Thymus (tissue), 11 donors: ENCODE measurements around the gene AMZ2. TPM values are rescaled to one million over a fixed set of nuclear protein-coding genes. Genes with fewer than 3 reads are reported as not detected.
"Not testable (repeated sequence)": the region's sequence is repeated elsewhere in the genome, so short reads cannot be mapped to it uniquely, and the experiment has no call there.

ENCODE experiments used
- DNase-seq, 9 donors: peaks; one replicate each; pipeline ENCODE4 v3.0.0-alpha.2; 2013; ENCODE audit warnings: low spot score in 9 of 9, low read depth in 6 of 9, missing footprints in 1 of 9
- H3K27ac ChIP-seq, 2 donors: one replicate each; pipeline ENCODE4 v1.5.1; 2013; ENCODE audit warnings: control low read depth in 1 of 2, low read depth in 1 of 2, low read length in 1 of 2, mild to moderate bottlenecking in 1 of 2, moderate library complexity in 1 of 2
- H3K27me3 ChIP-seq, 2 donors: one replicate each; pipeline ENCODE4 v1.5.1; 2013; ENCODE audit warnings: low read length in 1 of 2; ENCODE audit not compliant: control insufficient read depth in 2 of 2, insufficient read depth in 1 of 2
- H3K36me3 ChIP-seq, 2 donors: one replicate each; pipeline ENCODE4 v1.5.1; 2013; ENCODE audit warnings: low read length in 1 of 2, mild to moderate bottlenecking in 1 of 2, moderate library complexity in 1 of 2; ENCODE audit not compliant: control insufficient read depth in 2 of 2, insufficient read depth in 2 of 2
- H3K4me1 ChIP-seq, 2 donors: one replicate each; pipeline ENCODE4 v1.5.1; 2013; ENCODE audit warnings: low read length in 2 of 2; ENCODE audit not compliant: control insufficient read depth in 2 of 2, insufficient read depth in 2 of 2
- H3K4me3 ChIP-seq, 2 donors: one replicate each; pipeline ENCODE4 v1.5.1; 2013; ENCODE audit warnings: low read length in 2 of 2, control low read depth in 1 of 2, mild to moderate bottlenecking in 1 of 2
- H3K9me3 ChIP-seq, 2 donors: one replicate each; pipeline ENCODE4 v1.5.1; 2013; ENCODE audit warnings: low read length in 1 of 2, mild to moderate bottlenecking in 1 of 2; ENCODE audit not compliant: control insufficient read depth in 2 of 2, insufficient read depth in 1 of 2
- WGBS: extraction: QIAGEN DNeasy Blood & Tissue Kit; methylation state at CpG from one replicate; pipeline ENCODE4 v1.1.7; 2013; 5-methylcytosine and 5-hydroxymethylcytosine counted together
- polyA plus RNA-seq: library from polyadenylated mRNA; stranded (reverse); fragments of 200-250 nt; gene quantifications from one replicate; pipeline ENCODE4 v1.2.3, GENCODE V29; 2013
- total RNA-seq: library from RNA; stranded (reverse); fragments of 120-200 nt; gene quantifications from one replicate; pipeline ENCODE4 v1.2.4, GENCODE V29; 2013
- donor health status: healthy.

The AMZ2 gene
- total and polyA plus RNA-seq, 2 donors: 64.5 to 112 TPM

DNA sequence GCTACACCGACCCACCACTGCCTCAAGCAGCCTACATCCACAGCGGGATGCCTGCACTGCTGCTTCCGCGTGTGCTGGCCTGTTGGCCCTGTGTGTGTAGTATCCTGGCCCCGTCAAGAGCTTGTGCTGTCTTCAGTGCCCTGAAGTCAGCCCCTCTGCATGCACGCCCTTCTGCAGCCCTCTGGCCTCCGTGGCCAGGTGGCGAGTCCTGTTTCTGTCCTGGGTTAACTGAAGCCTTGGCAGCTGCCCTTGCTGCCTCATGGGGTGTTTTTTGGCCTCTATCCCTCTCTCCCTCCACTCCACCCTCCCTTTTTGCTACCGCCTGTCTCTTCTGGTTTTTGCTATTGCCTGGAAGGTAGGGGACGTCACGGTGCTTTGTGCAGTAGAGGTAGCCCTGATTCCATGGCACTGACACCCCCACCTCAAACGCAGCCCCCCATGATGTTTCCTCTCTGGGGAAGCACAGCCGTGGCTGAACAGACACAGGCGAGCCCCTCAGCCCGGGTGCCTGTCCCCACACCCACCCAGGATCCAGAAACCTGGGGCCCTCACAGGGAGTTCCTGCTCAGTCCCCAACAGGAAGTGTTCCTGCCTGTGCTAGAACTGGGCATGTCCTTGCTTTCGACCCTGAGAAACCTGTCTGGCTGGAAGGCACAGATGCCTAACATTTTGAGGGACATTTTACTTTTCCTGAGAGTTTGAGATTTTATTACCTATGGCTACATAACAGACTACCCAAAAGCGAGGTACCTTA lies 18.8 kb upstream of the AMZ2 start:
- Histone ChIP-seq H3K27me3 (no peaks in the 10 kb centered on the region), H3K4me1 (peaks cover 0 to 5% of the 10 kb centered on the region in 2 donors), H3K9me3 (no peaks in the 10 kb centered on the region), H3K36me3 (peaks cover 0 to 3% of the 10 kb centered on the region in 2 donors), H3K4me3 (no peak overlapping the region), H3K27ac (no peak overlapping the region)
- WGBS: 89% methylated on average over 17 of the region's 17 CpGs
- no peak for DNase-seq

DNA sequence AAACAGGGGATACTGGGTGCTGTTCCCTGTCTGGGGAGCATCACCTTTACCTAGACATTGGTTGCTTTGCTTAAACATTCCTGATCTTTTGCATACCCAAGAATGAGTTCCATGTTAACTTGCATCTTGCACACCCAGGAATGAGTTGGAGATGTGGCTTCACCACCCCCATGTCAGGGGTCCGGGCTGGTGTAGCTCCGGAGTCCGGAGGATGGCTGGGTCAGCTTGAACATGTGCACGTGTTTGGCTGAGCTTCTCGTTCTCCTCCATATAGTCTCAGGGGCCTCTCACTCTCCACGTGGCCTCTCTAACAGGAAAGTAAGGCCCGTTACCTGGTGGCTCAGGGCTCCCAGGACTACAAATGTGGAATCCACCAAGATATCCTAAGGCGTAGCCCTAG lies 18.2 kb upstream of the AMZ2 start:
- DNase-seq: no peak
- peaks cover 0 to 5% of the 10 kb centered on the region in 2 donors for H3K4me1 ChIP-seq
- WGBS: 97% methylated on average over 8 of the region's 8 CpGs
- no peaks in the 10 kb centered on the region for H3K9me3 ChIP-seq
- H3K27me3 ChIP-seq: no peaks in the 10 kb centered on the region
- no peak overlapping the region for H3K4me3 ChIP-seq
- H3K36me3 ChIP-seq: peaks cover 0 to 3% of the 10 kb centered on the region in 2 donors
- no peak overlapping the region for H3K27ac ChIP-seq

DNA sequence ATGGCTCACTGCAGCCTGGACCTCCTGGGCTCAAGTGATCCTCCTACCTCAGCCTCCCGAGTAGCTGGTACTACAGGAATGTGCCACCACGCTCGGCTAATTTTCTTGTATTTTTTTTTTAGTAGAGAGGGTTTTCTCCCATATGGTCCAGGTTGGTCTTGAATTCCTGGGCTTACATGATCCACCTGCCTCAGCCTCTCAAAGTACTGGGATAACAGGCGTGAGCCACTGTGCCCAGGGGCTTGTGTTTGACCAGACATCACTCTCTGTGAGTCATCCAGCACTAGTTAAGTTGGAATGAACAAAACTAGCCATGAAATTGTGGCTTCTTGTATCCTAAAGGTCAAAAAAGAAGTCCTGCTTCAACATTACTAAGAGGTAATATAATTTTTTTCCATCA lies 16.7 kb upstream of the AMZ2 start:
- H3K4me3 ChIP-seq, H3K9me3 ChIP-seq, H3K27me3 ChIP-seq, H3K4me1 ChIP-seq, DNase-seq, H3K36me3 ChIP-seq, H3K27ac ChIP-seq: not testable (repeated sequence)
- WGBS: over 99% methylated on average over 4 of the region's 4 CpGs

DNA sequence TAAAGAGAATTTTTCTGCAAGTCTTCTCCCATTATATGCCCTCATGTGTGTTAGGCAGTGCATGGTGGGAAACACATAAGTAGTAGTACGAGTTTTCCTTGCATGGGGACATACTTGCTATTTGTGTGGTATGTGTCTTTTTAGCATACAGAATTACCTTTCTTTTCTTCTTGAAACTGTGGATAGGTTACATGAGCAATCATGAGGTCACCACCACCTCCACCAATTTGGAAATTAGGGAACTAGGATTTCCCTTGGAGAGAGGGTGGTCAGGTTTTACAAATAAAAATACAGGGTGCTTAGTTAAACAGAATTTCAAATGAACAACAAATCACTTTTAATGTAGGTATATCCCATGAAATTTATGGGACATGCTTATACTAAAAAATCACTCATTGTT lies 16.3 kb upstream of the AMZ2 start:
- no peak for DNase-seq
- no CpG with 5 or more reads among the region's 1 CpG for WGBS
- H3K9me3 ChIP-seq: no peaks in the 10 kb centered on the region
- H3K36me3 ChIP-seq: peaks cover 0 to 3% of the 10 kb centered on the region in 2 donors
- peaks cover 0 to 7% of the 10 kb centered on the region in 2 donors for H3K4me1 ChIP-seq
- H3K27me3 ChIP-seq: no peaks in the 10 kb centered on the region
- H3K27ac ChIP-seq: no peak overlapping the region
- H3K4me3 ChIP-seq: no peak overlapping the region

DNA sequence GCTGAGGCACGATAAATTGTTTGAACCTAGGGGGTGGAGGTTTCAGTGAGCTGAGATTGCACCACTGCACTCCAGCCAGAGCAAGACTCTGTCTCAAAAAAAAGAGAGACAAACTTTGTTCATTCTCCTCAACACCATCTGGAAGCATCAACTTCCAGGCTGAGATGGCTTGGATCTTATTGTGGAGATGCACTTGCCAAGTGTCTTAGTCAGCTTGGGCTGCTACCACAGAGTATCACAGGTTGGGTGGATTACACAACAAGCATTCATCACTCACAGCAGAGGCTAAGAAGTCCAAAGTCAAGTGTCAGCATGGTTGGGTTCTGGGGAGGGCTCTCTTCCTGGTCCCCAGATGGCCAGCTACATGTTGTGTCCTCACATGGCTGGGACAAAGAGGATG lies 15.1 kb upstream of the AMZ2 start:
- not testable (repeated sequence) for H3K27ac ChIP-seq
- WGBS: 98% methylated on average over 1 of the region's 1 CpG

DNA sequence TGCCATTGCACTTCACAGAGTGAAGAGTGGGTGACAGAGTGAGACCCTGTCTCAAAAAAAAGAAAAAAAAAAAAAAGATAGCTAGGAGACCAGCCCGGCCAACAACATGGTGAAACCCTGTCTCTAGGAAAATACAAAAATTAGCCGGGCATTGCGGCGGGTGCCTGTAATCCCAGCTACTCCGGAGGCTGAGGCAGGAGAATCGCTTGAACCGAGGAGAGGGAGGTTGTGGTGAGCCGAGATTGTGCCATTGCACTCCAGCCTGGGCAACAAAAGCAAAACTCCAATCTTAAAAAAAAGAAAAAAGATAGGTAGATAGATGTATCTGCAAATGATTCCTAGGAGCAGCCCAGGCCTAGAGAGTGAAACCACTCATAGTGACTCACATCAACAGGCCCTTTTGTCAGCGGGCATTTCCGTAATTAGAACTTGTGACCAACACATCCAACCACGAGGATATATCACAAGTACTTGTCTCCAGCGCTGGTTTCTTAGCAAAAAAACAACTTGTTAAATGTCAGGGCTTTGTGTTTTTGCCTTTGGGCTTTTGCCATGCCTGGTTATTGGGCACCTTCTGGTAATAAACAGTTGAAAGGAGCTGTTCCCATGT lies 13.0 kb upstream of the AMZ2 start:
- not testable (repeated sequence) for H3K27ac ChIP-seq, H3K36me3 ChIP-seq, DNase-seq, H3K4me3 ChIP-seq, H3K27me3 ChIP-seq, H3K9me3 ChIP-seq
- WGBS: 91% methylated on average over 12 of the region's 12 CpGs
- peaks cover 18 to 30% of the 10 kb centered on the region in 2 donors for H3K4me1 ChIP-seq

More for the DNA sequence above, 15.1 kb upstream of the AMZ2 start:
- not testable (repeated sequence) for H3K27me3 ChIP-seq, H3K4me3 ChIP-seq, H3K9me3 ChIP-seq, H3K36me3 ChIP-seq, DNase-seq
- peaks cover 3 to 15% of the 10 kb centered on the region in 2 donors for H3K4me1 ChIP-seq

DNA sequence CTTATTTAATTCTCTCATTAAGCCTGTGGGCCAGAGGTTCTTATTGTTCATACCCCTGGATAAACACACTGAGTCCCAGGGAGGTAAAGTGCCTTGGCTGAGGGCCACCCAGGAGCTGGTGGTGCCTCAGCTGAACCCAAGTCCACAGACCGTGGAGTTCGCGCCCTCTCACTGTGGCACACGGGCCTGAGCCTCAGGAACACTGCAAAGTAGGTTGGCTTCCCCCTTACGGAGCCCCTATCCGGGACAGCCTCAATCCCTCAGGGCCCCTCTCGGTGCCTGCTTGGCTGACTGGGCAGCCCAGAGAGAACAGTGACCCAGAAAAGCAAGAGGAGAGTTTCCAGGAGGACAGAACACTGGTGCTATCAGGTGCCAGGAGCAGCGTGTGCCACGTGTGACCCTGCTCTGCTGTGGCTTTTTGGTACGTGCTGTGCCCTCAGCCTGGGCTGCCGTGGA lies 12.5 kb upstream of the AMZ2 start:
- not testable (repeated sequence) for H3K36me3 ChIP-seq, H3K27me3 ChIP-seq, H3K27ac ChIP-seq, H3K4me3 ChIP-seq, H3K9me3 ChIP-seq, DNase-seq
- H3K4me1 ChIP-seq: peaks cover 22 to 33% of the 10 kb centered on the region in 2 donors
- WGBS: 92% methylated on average over 11 of the region's 11 CpGs

DNA sequence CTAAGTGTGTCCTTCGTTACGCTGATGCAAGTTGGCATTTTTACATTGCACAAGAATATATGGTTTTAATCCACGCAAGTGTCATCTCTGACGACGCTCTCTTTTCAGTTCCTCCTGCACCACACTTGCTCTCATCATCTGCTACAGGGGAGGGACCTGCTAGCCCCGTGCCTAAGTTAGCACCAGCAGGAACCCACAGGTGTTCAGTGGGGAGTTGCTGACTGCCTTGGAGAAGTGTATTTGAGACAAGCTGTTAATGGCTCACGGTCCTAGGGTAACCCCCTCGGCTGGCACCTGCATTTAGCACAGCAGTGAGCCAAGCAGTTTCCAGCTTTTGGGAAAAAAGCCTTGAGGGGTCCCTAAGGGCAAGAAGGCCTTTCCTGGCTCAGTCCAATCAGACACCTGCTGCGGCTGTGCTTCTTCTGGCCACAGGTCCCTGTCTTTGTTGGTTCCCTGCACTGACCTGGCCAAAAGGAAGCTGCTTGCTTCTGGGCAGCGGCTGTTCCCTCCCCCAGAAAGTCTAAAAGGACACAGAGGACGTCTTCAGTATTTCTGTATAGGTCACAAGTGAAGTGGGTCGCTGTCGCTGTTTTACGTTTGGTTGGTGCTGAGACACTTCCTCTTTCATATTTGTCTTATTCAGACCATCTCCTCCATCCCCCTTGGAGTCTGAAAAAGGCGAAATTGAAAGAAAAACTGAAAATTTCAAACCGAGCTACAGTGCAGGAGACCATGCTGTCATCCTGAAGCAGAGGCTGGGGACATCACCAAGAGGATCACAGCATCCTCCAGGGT lies 10.3 kb upstream of the AMZ2 start:
- H3K36me3 ChIP-seq, H3K9me3 ChIP-seq, H3K27me3 ChIP-seq: not testable (repeated sequence)
- peak overlapping the region; percentile 64 to 90 for H3K27ac ChIP-seq
- WGBS: 13% methylated on average over 16 of the region's 16 CpGs
- DNase-seq: peak in 4 of 9 donors; percentile 42 to 77 (median 58)
- H3K4me1 ChIP-seq: peaks cover 22 to 33% of the 10 kb centered on the region in 2 donors
- H3K4me3 ChIP-seq: peak overlapping the region; percentile 11 to 24
